Epithelial cell of esophagus (primary cell): ENCODE data around the gene ABCA4.

ENCODE experiments used
- DNase-seq: peaks from one replicate; pipeline ENCODE4 v3.0.0; 2010; ENCODE audit warnings: low read depth
- H3K4me3 ChIP-seq: 2 replicates; pipeline ENCODE4 v1.5.1; 2011; ENCODE audit warnings: mild to moderate bottlenecking, low read length, control low read depth
- CTCF ChIP-seq: IDR thresholded peaks from 2 replicates; pipeline ENCODE4 v1.5.1; 2011; ENCODE audit warnings: low read depth, mild to moderate bottlenecking, low read length, control low read depth, inconsistent platforms; ENCODE audit not compliant: insufficient read depth; ENCODE audit errors: missing control alignments

Gene ABCA4

GRCh38 chr1:94109478-94109877, 11.5 kb downstream of the ABCA4 start:
- DNase-seq: no peak
- no peak for TF ChIP-seq CTCF
- H3K4me3 ChIP-seq: no peak overlapping the region

- H3K4me3 ChIP-seq: no peak overlapping the region
Measured at GRCh38 chr1:94107141-94107540, 13.8 kb downstream of the ABCA4 start.

GRCh38 chr1:94106716-94107115, 14.2 kb downstream of the ABCA4 start:
- no peak for DNase-seq
- TF ChIP-seq CTCF: no peak
- no peak overlapping the region for H3K4me3 ChIP-seq

More at GRCh38 chr1:94107141-94107540, 13.8 kb downstream of the ABCA4 start:
- DNase-seq: no peak
- no peak for TF ChIP-seq CTCF

DNA sequence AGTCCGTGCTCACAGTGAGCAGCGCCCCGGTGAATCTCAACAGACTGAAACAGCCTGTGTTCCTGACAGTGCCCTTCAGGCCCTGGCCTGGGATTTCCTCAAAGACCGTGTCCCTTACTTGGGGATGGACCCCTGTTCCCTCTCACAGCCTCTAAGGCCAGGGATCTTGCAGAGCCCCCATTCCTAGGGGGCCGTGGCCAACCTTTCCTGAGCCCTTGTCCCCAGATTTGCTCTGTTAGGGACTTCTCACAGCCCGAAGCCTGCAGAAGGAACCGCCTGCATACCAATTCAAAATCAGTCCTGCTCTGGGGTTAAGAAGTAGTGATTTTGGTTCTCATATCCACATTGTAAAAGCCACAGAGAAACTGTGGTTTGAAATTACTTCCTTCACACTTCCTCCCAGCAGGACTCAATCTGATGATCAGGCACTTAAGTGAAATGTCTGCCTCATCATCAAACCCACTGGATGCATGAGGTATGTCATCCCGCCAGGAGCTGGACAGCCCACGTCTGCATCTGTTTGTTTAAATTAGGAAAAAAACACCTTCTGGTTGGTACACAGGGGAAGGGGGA, 14.9 kb downstream of the ABCA4 start:
- TF ChIP-seq CTCF: no peak
- no peak overlapping the region for H3K4me3 ChIP-seq
- DNase-seq: no peak

DNA sequence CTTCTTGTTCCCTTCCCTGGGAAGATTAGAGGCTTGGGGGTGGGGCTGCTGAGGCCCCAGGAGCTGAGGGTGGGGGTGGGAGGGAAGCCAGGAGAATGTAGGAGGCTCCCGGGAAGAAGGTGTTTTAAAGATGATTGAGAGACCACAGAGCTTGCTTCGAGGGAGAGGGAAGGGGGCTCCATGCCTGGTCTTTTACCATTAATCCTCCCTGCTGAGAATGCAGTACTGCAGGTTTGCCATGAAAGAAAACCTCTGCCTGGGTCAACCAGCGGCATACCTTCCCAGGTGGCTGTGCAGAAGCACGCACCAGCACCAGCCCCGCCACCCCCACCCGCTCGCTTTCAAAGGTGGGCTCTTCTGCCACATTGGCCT, 15.4 kb downstream of the ABCA4 start:
- DNase-seq: no peak
- no peak overlapping the region for H3K4me3 ChIP-seq
- TF ChIP-seq CTCF: no peak

GRCh38 chr1:94104776-94105580, 16.0 kb downstream of the ABCA4 start:
- TF ChIP-seq CTCF: no peak
- no peak overlapping the region for H3K4me3 ChIP-seq
- no peak for DNase-seq
